ENCODE results near the gene ATP8A2. TPM values are rescaled to one million over a fixed set of nuclear protein-coding genes. Genes with fewer than 3 reads are reported as not detected.

ATP8A2 gene
- total and polyA plus RNA-seq, 9 of the 15 experiments (the other 6 are each of a cell fraction or from before 2014, with no cell fraction given), result under 0.01 to 0.33 (median 0.06) TPM; not detected in 4

GRCh38 chr13:25874907-25875306 is 503.1 kb downstream of the ATP8A2 start (continued):
- TF ChIP-seq DEAF1 (CRISPR knock-in tag; IDR thresholded peaks at IDR 0.05) (no peak), CHAMP1 (IDR thresholded peaks at IDR 0.05) (no peak), OTX1 (CRISPR knock-in tag; IDR thresholded peaks at IDR 0.05) (no peak), ZFP91 (CRISPR knock-in tag; IDR thresholded peaks at IDR 0.05) (no peak), POLR2AphosphoS5 (IDR thresholded peaks at IDR 0.05; ENCODE audit: control insufficient read depth, insufficient read depth, low read depth, low read length) (no peak), ZBTB5 (IDR thresholded peaks at IDR 0.05) (no peak), JUN (IDR thresholded peaks at IDR 0.05; ENCODE audit: borderline replicate concordance, low read depth, low read length) (no peak), JUN (CRISPR knock-in tag; IDR thresholded peaks at IDR 0.05; ENCODE audit: borderline replicate concordance) (no peak), THRAP3 (IDR thresholded peaks at IDR 0.05; ENCODE audit: borderline replicate concordance) (no peak), SRSF1 (IDR thresholded peaks at IDR 0.05; ENCODE audit: low read depth, low read length) (no peak), SMARCB1 (IDR thresholded peaks at IDR 0.05; ENCODE audit: insufficient read length, low read depth) (no peak)

Data from K562 (cell line).